B cell (primary cell): Measurements from ENCODE around the gene ORAI3. TPM values are rescaled to one million over a fixed set of nuclear protein-coding genes. Genes with fewer than 3 reads are reported as not detected.

Experiments
- ATAC-seq: fragments of 200-7000 bp; cut with Tn5 transposase; one replicate; pipeline ENCODE4 v1.10.0; 2021; ENCODE audit warnings: low read depth, mild to moderate bottlenecking, moderate number of reproducible peaks, moderate library complexity
- CTCF ChIA-PET: fragments of 350-600 bp; sonication (Branson Sonifier 250); formaldehyde crosslinking; loops from one replicate; lab custom pipeline; 2021; ENCODE audit warnings: antibody characterized with exemption, inconsistent platforms; lab: Charles Lee
- POLR2A ChIA-PET: fragments of 350-600 bp; sonication (Branson Sonifier 250); formaldehyde crosslinking; loops from one replicate; lab custom pipeline; 2021; ENCODE audit warnings: antibody characterized with exemption; lab: Charles Lee
- DNase-seq: peaks from one replicate; pipeline ENCODE4 v3.0.0; 2013
- H2AFZ ChIP-seq: 2 replicates; pipeline ENCODE4 v1.6.1; 2012; ENCODE audit warnings: mild to moderate bottlenecking, low read depth, low read length; ENCODE audit not compliant: insufficient read depth, poor library complexity, severe bottlenecking
- H3K27ac ChIP-seq, 2 donors: 1 replicate in 1 of 2; 2 replicates in 1 of 2; pipeline ENCODE4 v1.5.1; 2012 to 2013; ENCODE audit warnings: low read length in 2 of 2, mild to moderate bottlenecking in 2 of 2, moderate library complexity in 1 of 2
- H3K27me3 ChIP-seq, 4 experiments: fragments of 200-600 bp in 1 of 4; sonication (generic) in 1 of 4; replicated peaks in 1 of 4; 1 replicate in 2 of 4; 2 replicates in 2 of 4; pipeline versions ENCODE4 v1.6.1 to v1.7.0; 2013 to 2016; ENCODE audit warnings: low read length in 3 of 4, mild to moderate bottlenecking in 2 of 4, mixed read lengths in 1 of 4, moderate library complexity in 1 of 4; ENCODE audit not compliant: insufficient read depth in 4 of 4, control insufficient read depth in 3 of 4; ENCODE audit errors: control extremely low read depth in 1 of 4
- H3K36me3 ChIP-seq, 2 experiments: replicated peaks in 1 of 2; 1 replicate in 1 of 2; 2 replicates in 1 of 2; pipeline versions ENCODE4 v1.6.1 to v1.7.1; 2013; ENCODE audit warnings: low read length in 1 of 2; ENCODE audit not compliant: insufficient read depth in 2 of 2, control insufficient read depth in 1 of 2; ENCODE audit errors: control extremely low read depth in 1 of 2, extremely low read depth in 1 of 2
- H3K4me1 ChIP-seq, 2 donors: fragments of 200-600 bp in 1 of 2; sonication (generic) in 1 of 2; 1 replicate in 1 of 2; 2 replicates in 1 of 2; pipeline versions ENCODE4 v1.5.1 to v1.6.1; 2013 to 2017; ENCODE audit warnings: low read length in 2 of 2; ENCODE audit not compliant: control insufficient read depth in 2 of 2, insufficient read depth in 2 of 2
- H3K4me2 ChIP-seq: replicated peaks from 2 replicates; pipeline ENCODE3; 2012; ENCODE audit warnings: mild to moderate bottlenecking, low read depth, low read length; ENCODE audit not compliant: poor library complexity, severe bottlenecking
- H3K4me3 ChIP-seq, 5 experiments: fragments of 200-600 bp in 1 of 5; sonication (generic) in 1 of 5; 1 replicate in 3 of 5; 2 replicates in 2 of 5; pipeline versions ENCODE4 v1.5.1 to v1.7.0; 2011 to 2016; ENCODE audit warnings: low read length in 4 of 5, mild to moderate bottlenecking in 4 of 5, low read depth in 2 of 5, control low read depth in 1 of 5, moderate library complexity in 1 of 5; ENCODE audit not compliant: insufficient read depth in 1 of 5; ENCODE audit errors: control extremely low read depth in 1 of 5, extremely low read depth in 1 of 5
- H3K79me2 ChIP-seq: fragments of 200-600 bp; sonication (generic); one replicate; pipeline ENCODE4 v1.6.0; 2016; ENCODE audit warnings: low read length; ENCODE audit not compliant: control insufficient read depth, insufficient read depth
- H3K9ac ChIP-seq: fragments of 200-600 bp; sonication (generic); 2 replicates; pipeline ENCODE4 v1.6.1; 2017; ENCODE audit warnings: mild to moderate bottlenecking, low read length, moderate library complexity
- H3K9me3 ChIP-seq, 3 donors: one replicate each; pipeline versions ENCODE4 v1.6.1 to v1.7.1; 2013; ENCODE audit warnings: low read length in 2 of 3; ENCODE audit not compliant: control insufficient read depth in 2 of 3, insufficient read depth in 1 of 3; ENCODE audit errors: control extremely low read depth in 1 of 3
- H4K20me1 ChIP-seq: 2 replicates; pipeline ENCODE4 v1.6.0; 2012; ENCODE audit warnings: mild to moderate bottlenecking, low read length; ENCODE audit not compliant: insufficient read depth, control insufficient read depth, poor library complexity, severe bottlenecking
- H3K27ac Mint-ChIP-seq: one replicate; pipeline ENCODE4 v1.8.0; 2021; ENCODE audit warnings: mixed read lengths
- H3K27me3 Mint-ChIP-seq: one replicate; pipeline ENCODE4 v1.8.0; 2021; ENCODE audit warnings: mixed read lengths
- H3K4me1 Mint-ChIP-seq: one replicate; pipeline ENCODE4 v1.8.0; 2021; ENCODE audit warnings: mixed read lengths
- H3K4me3 Mint-ChIP-seq: one replicate; pipeline ENCODE4 v1.8.0; 2021; ENCODE audit warnings: mixed read lengths
- H3K9me3 Mint-ChIP-seq: one replicate; pipeline ENCODE4 v1.8.0; 2022; ENCODE audit warnings: mixed read lengths; ENCODE audit not compliant: insufficient read depth
- EZH2 ChIP-seq: IDR thresholded peaks from 2 replicates; pipeline ENCODE4 v1.6.1; 2012; ENCODE audit warnings: borderline replicate concordance, low read depth, mild to moderate bottlenecking, moderate library complexity, low read length; ENCODE audit not compliant: insufficient read depth, poor library complexity, severe bottlenecking
- WGBS: methylation state at CpG from one replicate; pipeline ENCODE4 v1.1.5; 2013; ENCODE audit warnings: missing lambda C conversion rate; ENCODE audit not compliant: insufficient coverage; 5-methylcytosine and 5-hydroxymethylcytosine counted together
- intact Hi-C: fragments of 100-400 bp; cut with micrococcal nuclease; formaldehyde crosslinking; loops from one replicate; pipeline ENCODE4 v1.10.0; 2022
- polyA plus RNA-seq: library from polyadenylated mRNA; depleted of rRNA; stranded (reverse); fragments of >200 nt; gene quantifications from 2 replicates; pipeline ENCODE4 v1.2.3, GENCODE V29; 2012
- total RNA-seq, 2 donors: library from RNA; stranded (reverse); fragments of 120-200 nt in 1 of 2; gene quantifications; 1 replicate in 1 of 2; 2 replicates in 1 of 2; pipeline versions ENCODE4 v1.2.3 to v1.2.4, GENCODE V29; 2013 to 2022
- TF ChIP-seq, protein P1 (sequence below): fragments of 200-600 bp; IDR thresholded peaks from one replicate; pipeline ENCODE4 v1.8.0; 2022; ENCODE audit warnings: antibody characterized with exemption, mild to moderate bottlenecking

The ORAI3 gene
- total and polyA plus RNA-seq, 2 donors (not counting 1 experiment from before 2014, with no cell fraction given), result 32.2 to 51.8 TPM

- Histone ChIP-seq H3K36me3 (no peaks in the 10 kb centered on the region), H3K27ac (no peak overlapping the region), H4K20me1 (no peaks in the 10 kb centered on the region), H3K9me3 (peaks cover 0 to 20% (median 0%) of the 10 kb centered on the region in 3 donors), H3K4me2 (no peak overlapping the region), H3K27me3 (no peaks in the 10 kb centered on the region), H2AFZ (no peak overlapping the region), H3K4me1 (peaks cover 41 to 58% of the 10 kb centered on the region in 2 donors), H3K9ac (no peak overlapping the region), H3K4me3 (no peak overlapping the region), H3K79me2 (no peaks in the 10 kb centered on the region)
- no peak for DNase-seq
- ChIA-PET CTCF (interaction anchor here (1.6 to 6.1 kb wide), 3 partner anchors 20 to 54 kb away, joined by 3 to 138 read pairs (median 26); no protein-coding TSS in a partner anchor), POLR2A (no interaction called here)
- no peaks in the 10 kb centered on the region for H3K27me3 Mint-ChIP-seq
- H3K9me3 Mint-ChIP-seq, result peaks cover 3% of the 10 kb centered on the region
- TF ChIP-seq, protein P1, sequence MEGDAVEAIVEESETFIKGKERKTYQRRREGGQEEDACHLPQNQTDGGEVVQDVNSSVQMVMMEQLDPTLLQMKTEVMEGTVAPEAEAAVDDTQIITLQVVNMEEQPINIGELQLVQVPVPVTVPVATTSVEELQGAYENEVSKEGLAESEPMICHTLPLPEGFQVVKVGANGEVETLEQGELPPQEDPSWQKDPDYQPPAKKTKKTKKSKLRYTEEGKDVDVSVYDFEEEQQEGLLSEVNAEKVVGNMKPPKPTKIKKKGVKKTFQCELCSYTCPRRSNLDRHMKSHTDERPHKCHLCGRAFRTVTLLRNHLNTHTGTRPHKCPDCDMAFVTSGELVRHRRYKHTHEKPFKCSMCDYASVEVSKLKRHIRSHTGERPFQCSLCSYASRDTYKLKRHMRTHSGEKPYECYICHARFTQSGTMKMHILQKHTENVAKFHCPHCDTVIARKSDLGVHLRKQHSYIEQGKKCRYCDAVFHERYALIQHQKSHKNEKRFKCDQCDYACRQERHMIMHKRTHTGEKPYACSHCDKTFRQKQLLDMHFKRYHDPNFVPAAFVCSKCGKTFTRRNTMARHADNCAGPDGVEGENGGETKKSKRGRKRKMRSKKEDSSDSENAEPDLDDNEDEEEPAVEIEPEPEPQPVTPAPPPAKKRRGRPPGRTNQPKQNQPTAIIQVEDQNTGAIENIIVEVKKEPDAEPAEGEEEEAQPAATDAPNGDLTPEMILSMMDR, result no peak
- no peak for TF ChIP-seq EZH2
- intact Hi-C loops, result loop anchor here (5.0 kb wide), 2 partner anchors 87 to 137 kb away; partner anchors contain the start of genes CFAP119 and RNF40
- H3K4me1 Mint-ChIP-seq, result peaks cover 48% of the 10 kb centered on the region
- no peak overlapping the region for H3K27ac Mint-ChIP-seq
- no peak overlapping the region for H3K4me3 Mint-ChIP-seq
- no CpG with 5 or more reads among the region's 2 CpGs for WGBS
- ATAC-seq, result no peak
These were observed 49.1 kb upstream of the ORAI3 start for GRCh38 chr16:30899794-30900193.

DNA sequence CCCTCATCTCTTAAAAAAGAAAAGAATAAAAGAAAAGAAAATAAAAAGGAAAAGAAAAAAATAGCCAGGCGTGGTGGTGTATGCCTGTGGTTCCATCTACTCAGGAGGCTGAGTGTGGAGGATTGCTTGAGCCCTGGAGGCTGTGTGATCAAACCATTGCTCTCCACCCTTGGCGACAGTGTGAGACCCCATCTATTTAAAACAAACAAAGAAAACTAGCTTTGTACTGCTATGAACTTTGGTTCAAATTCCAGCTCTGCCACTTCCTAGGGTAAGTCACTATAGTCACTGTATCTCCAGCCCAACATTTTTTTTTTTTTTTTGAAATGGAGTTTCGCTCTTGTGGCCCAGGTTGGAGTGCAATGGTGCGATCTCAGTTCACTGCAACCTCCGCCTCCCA lies 48.3 kb upstream of the ORAI3 start:
- Histone ChIP-seq H2AFZ (no peak overlapping the region), H3K27me3 (no peaks in the 10 kb centered on the region), H3K36me3 (no peaks in the 10 kb centered on the region), H3K4me2 (no peak overlapping the region), H3K27ac (no peak overlapping the region), H3K4me3 (no peak overlapping the region), H3K9ac (no peak overlapping the region), H4K20me1 (no peaks in the 10 kb centered on the region), H3K9me3 (peaks cover 0 to 19% (median 0%) of the 10 kb centered on the region in 3 donors), H3K4me1 (peaks cover 41 to 57% of the 10 kb centered on the region in 2 donors), H3K79me2 (no peaks in the 10 kb centered on the region)
- no peak for TF ChIP-seq EZH2
- TF ChIP-seq, protein P1, result no peak
- no peaks in the 10 kb centered on the region for H3K27me3 Mint-ChIP-seq
- POLR2A ChIA-PET, result interaction anchor here (0.7 to 1.0 kb wide), 3 partner anchors 25 to 202 kb away, joined by 3 to 4 read pairs (median 3); partner anchors contain the start of gene SRCAP
- peaks cover 3% of the 10 kb centered on the region for H3K9me3 Mint-ChIP-seq
- WGBS, result no CpG with 5 or more reads among the region's 5 CpGs
- ATAC-seq (no peak), DNase-seq (no peak)
- H3K4me3 Mint-ChIP-seq, result no peak overlapping the region
- intact Hi-C loops, result loop anchor here (5.0 kb wide), 2 partner anchors 88 to 138 kb away; partner anchors contain the start of genes CFAP119 and RNF40
- peaks cover 41% of the 10 kb centered on the region for H3K4me1 Mint-ChIP-seq
- no peak overlapping the region for H3K27ac Mint-ChIP-seq
- CTCF ChIA-PET, result interaction anchor here (1.9 to 6.1 kb wide), 3 partner anchors 18 to 55 kb away, joined by 6 to 138 read pairs (median 26); no protein-coding TSS in a partner anchor
